Calu3 (cell line): Measurements from ENCODE around the gene ATP5PO. TPM values are rescaled to one million over a fixed set of nuclear protein-coding genes. Genes with fewer than 3 reads are reported as not detected.

ENCODE experiments used
- BruUV-seq: library from RNA; stranded (reverse); fragments of 400-500 nt; replicated peaks from 2 replicates; lab custom pipeline; 2021; lab: Mats Ljungman, UMichigan
- CTCF ChIA-PET: fragments of 300-600 bp; sonication (Branson Sonifier 250); formaldehyde crosslinking; loops from one replicate; lab custom pipeline; 2022; ENCODE audit warnings: antibody characterized with exemption; lab: Charles Lee
- DNase-seq: peaks from one replicate; pipeline ENCODE4 v3.0.0; 2022
- H3K27ac Mint-ChIP-seq: one replicate; pipeline ENCODE4 v1.8.0; 2022; ENCODE audit warnings: mixed read lengths; ENCODE audit not compliant: unreplicated experiment
- H3K27me3 Mint-ChIP-seq: one replicate; pipeline ENCODE4 v1.8.0; 2022; ENCODE audit warnings: mixed read lengths; ENCODE audit not compliant: unreplicated experiment
- H3K36me3 Mint-ChIP-seq: one replicate; pipeline ENCODE4 v1.8.0; 2022; ENCODE audit warnings: mild to moderate bottlenecking, moderate library complexity, mixed read lengths; ENCODE audit not compliant: insufficient read depth, unreplicated experiment
- H3K4me1 Mint-ChIP-seq: one replicate; pipeline ENCODE4 v1.8.0; 2022; ENCODE audit warnings: mild to moderate bottlenecking, low read depth, mixed read lengths; ENCODE audit not compliant: unreplicated experiment
- H3K4me3 Mint-ChIP-seq: one replicate; pipeline ENCODE4 v1.8.0; 2022; ENCODE audit warnings: mild to moderate bottlenecking, low read depth, moderate library complexity, mixed read lengths; ENCODE audit not compliant: unreplicated experiment
- H3K9me3 Mint-ChIP-seq: one replicate; pipeline ENCODE4 v1.8.0; 2022; ENCODE audit warnings: low read depth, mixed read lengths; ENCODE audit not compliant: unreplicated experiment
- intact Hi-C: fragments of 100-400 bp; cut with micrococcal nuclease; formaldehyde crosslinking; loops from one replicate; pipeline ENCODE4 v1.10.0; 2022; ENCODE audit not compliant: unreplicated experiment
- total RNA-seq: library from RNA; stranded (reverse); gene quantifications from 2 replicates; pipeline ENCODE4 v1.2.3, GENCODE V29; 2022
- TF ChIP-seq, protein P1 (sequence below): fragments of 200-600 bp; IDR thresholded peaks from one replicate; pipeline ENCODE4 v1.8.0; 2022; ENCODE audit warnings: antibody characterized with exemption; ENCODE audit not compliant: unreplicated experiment

Gene ATP5PO
- total RNA-seq, 1 experiment from 2014 or later, result 125 TPM

DNA sequence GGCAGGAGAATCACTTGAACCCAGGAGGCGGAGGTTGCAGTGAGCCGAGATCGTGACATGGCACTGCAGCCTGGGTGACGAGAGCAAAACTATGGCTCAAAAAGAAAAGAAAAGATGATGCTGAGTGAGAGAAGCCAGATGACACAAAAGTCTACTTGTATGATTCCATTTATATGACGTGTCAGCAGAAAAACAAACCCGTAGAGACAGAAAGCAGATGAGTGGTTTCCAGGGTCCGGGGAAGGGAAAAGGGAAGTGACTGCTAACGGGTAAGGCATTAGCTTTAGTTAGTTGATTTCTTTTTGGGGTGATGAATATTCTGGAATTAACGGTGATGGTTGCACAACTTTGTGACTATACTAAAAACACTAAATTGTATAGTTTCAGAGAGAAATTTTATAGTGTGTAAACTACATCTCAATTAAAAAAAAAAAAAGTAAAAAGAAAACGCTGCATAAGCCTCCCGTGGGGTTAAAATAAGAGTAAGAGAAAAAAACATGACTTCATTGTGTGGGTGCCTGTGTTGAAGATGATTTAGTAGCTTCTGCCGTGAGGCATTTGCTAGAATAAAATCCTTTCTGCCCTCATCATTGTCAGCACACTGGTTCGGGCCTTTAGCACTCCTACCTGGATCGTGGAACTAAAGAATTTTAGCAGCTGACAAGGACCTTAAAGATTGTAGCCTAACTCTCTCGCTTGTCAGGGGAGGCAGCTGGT lies 24.7 kb upstream of the ATP5PO start:
- CTCF ChIA-PET, result no interaction called here
- Mint-ChIP-seq H3K36me3 (no peaks in the 10 kb centered on the region), H3K27ac (no peak overlapping the region), H3K4me1 (no peaks in the 10 kb centered on the region), H3K27me3 (no peaks in the 10 kb centered on the region), H3K4me3 (no peak overlapping the region), H3K9me3 (no peaks in the 10 kb centered on the region)
- DNase-seq, result no peak
- BruUV-seq, result no TSS peak
- TF ChIP-seq, protein P1, sequence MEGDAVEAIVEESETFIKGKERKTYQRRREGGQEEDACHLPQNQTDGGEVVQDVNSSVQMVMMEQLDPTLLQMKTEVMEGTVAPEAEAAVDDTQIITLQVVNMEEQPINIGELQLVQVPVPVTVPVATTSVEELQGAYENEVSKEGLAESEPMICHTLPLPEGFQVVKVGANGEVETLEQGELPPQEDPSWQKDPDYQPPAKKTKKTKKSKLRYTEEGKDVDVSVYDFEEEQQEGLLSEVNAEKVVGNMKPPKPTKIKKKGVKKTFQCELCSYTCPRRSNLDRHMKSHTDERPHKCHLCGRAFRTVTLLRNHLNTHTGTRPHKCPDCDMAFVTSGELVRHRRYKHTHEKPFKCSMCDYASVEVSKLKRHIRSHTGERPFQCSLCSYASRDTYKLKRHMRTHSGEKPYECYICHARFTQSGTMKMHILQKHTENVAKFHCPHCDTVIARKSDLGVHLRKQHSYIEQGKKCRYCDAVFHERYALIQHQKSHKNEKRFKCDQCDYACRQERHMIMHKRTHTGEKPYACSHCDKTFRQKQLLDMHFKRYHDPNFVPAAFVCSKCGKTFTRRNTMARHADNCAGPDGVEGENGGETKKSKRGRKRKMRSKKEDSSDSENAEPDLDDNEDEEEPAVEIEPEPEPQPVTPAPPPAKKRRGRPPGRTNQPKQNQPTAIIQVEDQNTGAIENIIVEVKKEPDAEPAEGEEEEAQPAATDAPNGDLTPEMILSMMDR, result no peak
- intact Hi-C loops, result no loop called here

DNA sequence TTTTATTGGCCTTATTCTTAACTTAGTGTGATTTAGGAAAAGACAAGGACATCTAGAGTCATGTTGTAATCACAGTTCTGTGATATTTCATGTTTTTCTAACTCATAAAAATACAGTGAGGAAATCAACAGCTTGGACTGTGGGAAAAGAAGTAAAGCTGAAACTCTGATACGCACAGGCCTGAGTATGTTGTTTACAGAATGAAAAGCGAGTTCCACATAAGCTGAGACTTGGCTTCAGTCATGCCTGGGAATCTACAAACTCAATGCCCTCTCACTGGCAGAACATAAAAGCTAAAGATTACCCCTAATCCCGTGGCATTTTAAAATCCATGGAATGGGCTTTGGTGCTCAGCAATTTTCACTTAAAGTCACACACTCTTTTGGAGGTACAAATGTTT lies 23.6 kb upstream of the ATP5PO start:
- no peak for DNase-seq
- Mint-ChIP-seq H3K27ac (no peak overlapping the region), H3K4me3 (no peak overlapping the region), H3K36me3 (no peaks in the 10 kb centered on the region), H3K27me3 (no peaks in the 10 kb centered on the region), H3K4me1 (no peaks in the 10 kb centered on the region), H3K9me3 (no peaks in the 10 kb centered on the region)
- intact Hi-C loops, result no loop called here
- no TSS peak for BruUV-seq
- TF ChIP-seq, protein P1, result no peak
- CTCF ChIA-PET, result interaction anchor here (0.5 to 0.6 kb wide), 2 partner anchors 242 to 577 kb away, joined by 3 to 6 read pairs; no protein-coding TSS in a partner anchor

DNA sequence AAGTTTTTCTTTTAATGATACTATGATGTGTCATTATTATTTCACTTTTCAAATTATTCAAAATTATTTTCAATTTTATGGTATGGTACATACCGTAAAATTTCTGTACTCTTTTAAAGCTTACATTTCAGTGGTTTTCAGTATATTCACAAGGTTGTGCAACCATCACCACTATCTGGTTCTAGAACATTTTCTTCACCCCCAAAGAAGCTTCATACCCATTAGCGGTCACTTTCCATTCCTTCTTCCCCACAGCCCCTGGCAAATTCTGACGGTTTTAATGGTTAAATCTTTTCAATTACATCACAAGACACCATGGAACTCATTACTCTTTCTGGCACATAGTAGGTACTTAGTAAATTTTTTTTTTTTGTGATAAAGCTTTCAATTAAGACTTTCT lies 22.8 kb upstream of the ATP5PO start:
- CTCF ChIA-PET, result interaction anchor here (0.6 kb wide), 1 partner anchor 97 kb away, joined by 5 read pairs; no protein-coding TSS in a partner anchor
- no peak overlapping the region for H3K4me3 Mint-ChIP-seq
- H3K36me3 Mint-ChIP-seq, result no peaks in the 10 kb centered on the region
- no peaks in the 10 kb centered on the region for H3K27me3 Mint-ChIP-seq
- TF ChIP-seq, protein P1, result no peak
- no TSS peak for BruUV-seq
- no peak overlapping the region for H3K27ac Mint-ChIP-seq
- no peak for DNase-seq
- H3K4me1 Mint-ChIP-seq, result no peaks in the 10 kb centered on the region
- intact Hi-C loops, result no loop called here
- H3K9me3 Mint-ChIP-seq, result no peaks in the 10 kb centered on the region

DNA sequence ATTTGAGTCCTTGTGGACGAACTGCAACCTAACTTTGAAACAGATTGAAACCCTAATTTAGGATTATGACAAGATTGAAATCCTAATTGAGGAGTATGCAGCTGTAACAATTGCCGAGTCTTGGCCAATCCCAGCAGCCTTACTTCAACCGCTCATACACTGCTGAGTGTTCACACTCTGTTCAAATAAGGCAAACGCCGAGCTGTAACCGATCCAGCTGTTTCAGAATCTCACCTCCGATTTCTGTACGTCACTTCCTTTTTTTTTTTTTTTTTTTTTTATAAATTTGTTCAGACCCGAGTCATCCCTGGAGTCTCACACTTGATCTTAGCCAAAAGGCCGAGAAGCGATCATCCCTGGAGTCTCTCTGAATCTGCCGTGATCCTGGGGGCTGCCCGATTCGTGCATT lies 22.3 kb upstream of the ATP5PO start:
- Mint-ChIP-seq H3K27me3 (no peaks in the 10 kb centered on the region), H3K4me1 (no peaks in the 10 kb centered on the region), H3K4me3 (no peak overlapping the region), H3K27ac (no peak overlapping the region), H3K36me3 (no peaks in the 10 kb centered on the region), H3K9me3 (no peaks in the 10 kb centered on the region)
- no peak for DNase-seq
- TF ChIP-seq, protein P1, result no peak
- intact Hi-C loops, result no loop called here
- BruUV-seq, result no TSS peak
- CTCF ChIA-PET, result interaction anchor here (0.6 to 0.7 kb wide), 3 partner anchors 97 to 393 kb away, joined by 3 to 6 read pairs (median 5); no protein-coding TSS in a partner anchor
